Mesenchymal stem cell (in vitro differentiated cells and primary cell): Measurements from ENCODE around the gene RFX1.

Experiments
- DNase-seq: peaks from one replicate; pipeline ENCODE4 v3.0.0-alpha.2; 2013
- H2AFZ ChIP-seq: one replicate; pipeline ENCODE4 v1.6.1; 2013; ENCODE audit warnings: low read depth, mild to moderate bottlenecking, control low read depth, inconsistent platforms, low read length, moderate library complexity
- H2AK5ac ChIP-seq: 2 replicates; pipeline ENCODE4 v1.6.1; 2013; ENCODE audit warnings: low read length, moderate library complexity, mild to moderate bottlenecking, inconsistent platforms; ENCODE audit not compliant: severe bottlenecking
- H2BK120ac ChIP-seq: one replicate; pipeline ENCODE4 v1.6.1; 2013; ENCODE audit warnings: low read depth, mild to moderate bottlenecking, inconsistent platforms, low read length, moderate library complexity
- H2BK12ac ChIP-seq, 2 experiments: one replicate each; pipeline ENCODE4 v1.6.1; 2013; ENCODE audit warnings: inconsistent platforms in 2 of 2, low read length in 2 of 2, mild to moderate bottlenecking in 2 of 2, moderate library complexity in 2 of 2, control low read depth in 1 of 2
- H2BK15ac ChIP-seq: one replicate; pipeline ENCODE4 v1.6.1; 2013; ENCODE audit warnings: mild to moderate bottlenecking, low read depth, inconsistent platforms; ENCODE audit not compliant: poor library complexity, severe bottlenecking
- H2BK5ac ChIP-seq: 2 replicates; pipeline ENCODE4 v1.6.1; 2013; ENCODE audit warnings: low read depth, mild to moderate bottlenecking, low read length, control low read depth, inconsistent platforms; ENCODE audit not compliant: poor library complexity, severe bottlenecking
- H3K14ac ChIP-seq, 2 experiments: one replicate each; pipeline ENCODE4 v1.6.1; 2013; ENCODE audit warnings: inconsistent platforms in 2 of 2, low read length in 2 of 2, control low read depth in 1 of 2, mild to moderate bottlenecking in 1 of 2, moderate library complexity in 1 of 2
- H3K18ac ChIP-seq, 2 experiments: one replicate each; pipeline ENCODE4 v1.6.1; 2013; ENCODE audit warnings: inconsistent platforms in 2 of 2, low read length in 2 of 2, control low read depth in 1 of 2, low read depth in 1 of 2, mild to moderate bottlenecking in 1 of 2
- H3K23ac ChIP-seq, 2 experiments: one replicate each; pipeline ENCODE4 v1.6.1; 2013; ENCODE audit warnings: inconsistent platforms in 2 of 2, low read length in 2 of 2, mild to moderate bottlenecking in 2 of 2, moderate library complexity in 2 of 2, control low read depth in 1 of 2
- H3K27ac ChIP-seq: 2 replicates; pipeline ENCODE4 v1.5.1; 2013; ENCODE audit warnings: mild to moderate bottlenecking, moderate library complexity, low read length, control low read depth, inconsistent platforms; ENCODE audit not compliant: poor library complexity, severe bottlenecking
- H3K27me3 ChIP-seq, 2 experiments: 2 replicates each; pipeline versions ENCODE4 v1.6.1 to v1.7.0; 2013; ENCODE audit warnings: low read length in 2 of 2, mild to moderate bottlenecking in 2 of 2, moderate library complexity in 2 of 2, control low read depth in 1 of 2, inconsistent platforms in 1 of 2; ENCODE audit not compliant: control insufficient read depth in 1 of 2, insufficient read depth in 1 of 2
- H3K36me3 ChIP-seq, 2 experiments: 2 replicates each; pipeline versions ENCODE4 v1.6.1 to v1.7.0; 2013; ENCODE audit warnings: low read length in 2 of 2, control low read depth in 1 of 2, inconsistent platforms in 1 of 2, low read depth in 1 of 2, mild to moderate bottlenecking in 1 of 2; ENCODE audit not compliant: insufficient read depth in 2 of 2, control insufficient read depth in 1 of 2
- H3K4ac ChIP-seq, 2 experiments: one replicate each; pipeline ENCODE4 v1.6.1; 2013; ENCODE audit warnings: inconsistent platforms in 2 of 2, low read length in 2 of 2, mild to moderate bottlenecking in 2 of 2, moderate library complexity in 2 of 2, control low read depth in 1 of 2, low read depth in 1 of 2
- H3K4me1 ChIP-seq: 2 replicates; pipeline ENCODE4 v1.6.1; 2013; ENCODE audit warnings: low read depth, low read length, control low read depth; ENCODE audit not compliant: control insufficient read depth, insufficient read depth
- H3K4me2 ChIP-seq: 2 replicates; pipeline ENCODE4 v1.6.1; 2013; ENCODE audit warnings: low read length, mild to moderate bottlenecking, inconsistent platforms; ENCODE audit not compliant: poor library complexity, severe bottlenecking
- H3K4me3 ChIP-seq, 2 experiments: 2 replicates each; pipeline versions ENCODE4 v1.5.1 to v1.7.0; 2013; ENCODE audit warnings: low read length in 2 of 2, mild to moderate bottlenecking in 2 of 2, control low read depth in 1 of 2, low read depth in 1 of 2; ENCODE audit not compliant: insufficient read depth in 1 of 2
- H3K79me1 ChIP-seq: replicated peaks from 2 replicates; pipeline ENCODE4 v1.6.1; 2013; ENCODE audit warnings: mild to moderate bottlenecking, control low read depth, low read length, inconsistent platforms; ENCODE audit not compliant: poor library complexity, severe bottlenecking
- H3K9ac ChIP-seq: 2 replicates; pipeline ENCODE4 v1.7.0; 2013; ENCODE audit warnings: mild to moderate bottlenecking, low read length, moderate library complexity
- H3K9me3 ChIP-seq: 2 replicates; pipeline ENCODE4 v1.7.0; 2013; ENCODE audit warnings: mild to moderate bottlenecking, low read length; ENCODE audit not compliant: control insufficient read depth
- H4K8ac ChIP-seq: one replicate; pipeline ENCODE4 v1.6.1; 2013; ENCODE audit warnings: inconsistent platforms, mild to moderate bottlenecking, low read length, moderate library complexity
- H4K91ac ChIP-seq: one replicate; pipeline ENCODE4 v1.6.1; 2013; ENCODE audit warnings: mild to moderate bottlenecking, low read length, inconsistent platforms
- WGBS: methylation state at CpG from one replicate; pipeline ENCODE4 v1.1.7; 2013; ENCODE audit warnings: mixed read lengths; 5-methylcytosine and 5-hydroxymethylcytosine counted together

RFX1 gene

GRCh38 chr19:13961826-13962698 lies 44.1 kb downstream of the RFX1 start:
- DNase-seq = peak; percentile 24
- WGBS = 65% methylated on average over 47 of the region's 55 CpGs
- H2BK5ac ChIP-seq = no peak overlapping the region
- H2AK5ac ChIP-seq = no peak overlapping the region
- no peak overlapping the region for H3K27ac ChIP-seq
- H2BK120ac ChIP-seq = no peak overlapping the region
- peaks cover 20% of the 10 kb centered on the region for H3K79me1 ChIP-seq
- H3K4me1 ChIP-seq = peaks cover 29% of the 10 kb centered on the region
- no peak overlapping the region for H3K9ac ChIP-seq
- no peak overlapping the region for H3K4me3 ChIP-seq
- H2AFZ ChIP-seq = no peak overlapping the region
- no peak overlapping the region for H3K4ac ChIP-seq
- H4K8ac ChIP-seq = no peak overlapping the region
- peaks cover 52 to 86% of the 10 kb centered on the region in 2 experiments for H3K36me3 ChIP-seq
- H2BK12ac ChIP-seq = no peak overlapping the region
- no peak overlapping the region for H2BK15ac ChIP-seq
- peak overlapping the region; percentile 49 for H3K4me2 ChIP-seq
- no peaks in the 10 kb centered on the region for H3K9me3 ChIP-seq
- H3K18ac ChIP-seq = no peak overlapping the region
- H3K27me3 ChIP-seq = no peaks in the 10 kb centered on the region
- H3K14ac ChIP-seq = no peak overlapping the region
- H3K23ac ChIP-seq = no peak overlapping the region
- no peak overlapping the region for H4K91ac ChIP-seq

GRCh38 chr19:13960863-13961784 lies 45.0 kb downstream of the RFX1 start:
- no peak overlapping the region for H3K27ac ChIP-seq
- no peak overlapping the region for H3K4ac ChIP-seq
- no peak overlapping the region for H2BK120ac ChIP-seq
- no peak overlapping the region for H3K4me3 ChIP-seq
- H3K9ac ChIP-seq = no peak overlapping the region
- no peak overlapping the region for H2BK12ac ChIP-seq
- no peak overlapping the region for H4K8ac ChIP-seq
- no peaks in the 10 kb centered on the region for H3K27me3 ChIP-seq
- no peak for DNase-seq
- H3K36me3 ChIP-seq = peaks cover 55 to 86% of the 10 kb centered on the region in 2 experiments
- H3K4me2 ChIP-seq = no peak overlapping the region
- no peak overlapping the region for H2AK5ac ChIP-seq
- H3K9me3 ChIP-seq = no peaks in the 10 kb centered on the region
- H3K18ac ChIP-seq = no peak overlapping the region
- H4K91ac ChIP-seq = no peak overlapping the region
- 96% methylated on average over 39 of the region's 39 CpGs for WGBS
- peaks cover 27% of the 10 kb centered on the region for H3K4me1 ChIP-seq
- H3K23ac ChIP-seq = no peak overlapping the region
- H2AFZ ChIP-seq = no peak overlapping the region
- H3K79me1 ChIP-seq = peaks cover 26% of the 10 kb centered on the region
- H3K14ac ChIP-seq = no peak overlapping the region
- no peak overlapping the region for H2BK5ac ChIP-seq
- H2BK15ac ChIP-seq = no peak overlapping the region

- H3K27ac ChIP-seq = no peak overlapping the region
- no peaks in the 10 kb centered on the region for H3K9me3 ChIP-seq
- H3K4me2 ChIP-seq = no peak overlapping the region
- no peak overlapping the region for H3K4me3 ChIP-seq
- H3K18ac ChIP-seq = no peak overlapping the region
- H2BK120ac ChIP-seq = no peak overlapping the region
- no peak overlapping the region for H3K9ac ChIP-seq
- H3K4ac ChIP-seq = no peak overlapping the region
- H2BK15ac ChIP-seq = no peak overlapping the region
- no peak overlapping the region for H2BK12ac ChIP-seq
- peaks cover 27% of the 10 kb centered on the region for H3K4me1 ChIP-seq
- no peak overlapping the region for H4K91ac ChIP-seq
- H3K23ac ChIP-seq = no peak overlapping the region
- H2AK5ac ChIP-seq = no peak overlapping the region
- no peak overlapping the region for H4K8ac ChIP-seq
- no peak overlapping the region for H3K14ac ChIP-seq
- DNase-seq = no peak
- no peaks in the 10 kb centered on the region for H3K27me3 ChIP-seq
- peaks cover 33% of the 10 kb centered on the region for H3K79me1 ChIP-seq
- 93% methylated on average over 27 of the region's 27 CpGs for WGBS
- H2BK5ac ChIP-seq = no peak overlapping the region
- H2AFZ ChIP-seq = no peak overlapping the region
- H3K36me3 ChIP-seq = peaks cover 57 to 86% of the 10 kb centered on the region in 2 experiments
These were observed 45.9 kb downstream of the RFX1 start for GRCh38 chr19:13959962-13960862.
